Measurements from ENCODE around the gene EME2.
A peak's percentile ranks its signal among the peaks of the same experiment; 100 is the strongest.
"Not testable (repeated sequence)": the region's sequence is repeated elsewhere in the genome, so short reads cannot be mapped to it uniquely, and the experiment has no call there.

Gene EME2

GRCh38 chr16:1772362-1772907, at the start of gene EME2:
TSS of gene EME2 (plus strand) at chr16:1772810. CDS start at chr16:1773228, 418 bp downstream.
- DNase-seq (ENCODE audit: low read depth), result no peak

DNA sequence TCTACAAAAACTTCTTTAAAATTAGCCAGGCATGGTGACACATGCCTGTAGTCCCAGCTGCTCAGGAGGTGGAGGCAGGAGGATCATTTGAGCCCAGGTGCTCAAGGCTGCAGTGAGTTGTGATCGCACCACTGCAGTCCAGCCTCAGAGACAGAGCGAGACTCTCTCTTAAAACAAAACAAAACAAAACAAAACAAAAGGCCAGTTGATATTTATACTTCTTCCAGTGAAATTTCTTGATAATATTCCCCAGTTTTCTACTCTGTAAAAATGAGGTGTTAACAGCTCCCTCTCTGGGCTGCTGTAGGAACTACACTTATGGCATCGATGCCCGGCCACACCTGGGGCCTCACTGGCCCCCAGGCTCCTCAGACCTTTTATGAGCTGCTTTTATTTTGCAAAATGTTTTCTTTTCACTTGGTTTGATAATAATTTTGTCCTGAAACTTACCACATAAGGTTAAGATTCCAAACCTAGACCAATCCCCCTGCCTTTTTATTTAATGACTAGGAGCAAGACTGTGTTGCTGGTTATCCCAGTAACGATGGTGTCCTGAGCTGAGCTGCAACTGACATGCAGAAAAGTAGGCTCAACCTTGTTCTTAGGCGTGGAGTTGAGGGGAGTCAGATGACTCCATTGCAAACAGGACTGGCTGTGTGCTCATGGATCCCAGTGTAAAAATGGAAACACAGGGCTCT, 49.0 kb upstream of the EME2 start:
- no peak for DNase-seq (ENCODE audit: low read depth)

DNA sequence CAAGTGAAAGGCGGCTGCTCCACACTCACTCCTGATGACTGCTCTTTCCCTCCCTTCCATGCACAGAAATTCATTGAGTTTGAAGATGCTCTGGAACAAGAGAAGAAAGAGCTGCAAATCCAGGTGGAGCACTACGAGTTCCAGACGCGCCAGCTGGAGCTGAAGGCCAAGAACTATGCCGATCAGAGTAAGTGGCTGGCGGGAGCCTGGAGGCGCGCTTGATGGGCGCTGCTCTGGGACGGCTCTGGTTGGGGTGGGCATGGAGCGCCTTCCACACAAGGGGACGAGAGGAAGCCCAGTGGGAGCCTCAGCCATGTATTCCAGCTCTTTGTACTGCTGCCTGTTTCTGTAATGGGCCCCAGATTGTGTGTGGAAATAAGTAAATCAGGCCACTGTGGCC, 48.1 kb upstream of the EME2 start:
- DNase-seq (ENCODE audit: low read depth), result no peak

- no peak for DNase-seq (ENCODE audit: low read depth)
These were observed 45.7 kb upstream of the EME2 start for GRCh38 chr16:1726661-1727502.

- no peak for DNase-seq (ENCODE audit: low read depth)
These were observed 44.7 kb upstream of the EME2 start for GRCh38 chr16:1727651-1728624.

DNA sequence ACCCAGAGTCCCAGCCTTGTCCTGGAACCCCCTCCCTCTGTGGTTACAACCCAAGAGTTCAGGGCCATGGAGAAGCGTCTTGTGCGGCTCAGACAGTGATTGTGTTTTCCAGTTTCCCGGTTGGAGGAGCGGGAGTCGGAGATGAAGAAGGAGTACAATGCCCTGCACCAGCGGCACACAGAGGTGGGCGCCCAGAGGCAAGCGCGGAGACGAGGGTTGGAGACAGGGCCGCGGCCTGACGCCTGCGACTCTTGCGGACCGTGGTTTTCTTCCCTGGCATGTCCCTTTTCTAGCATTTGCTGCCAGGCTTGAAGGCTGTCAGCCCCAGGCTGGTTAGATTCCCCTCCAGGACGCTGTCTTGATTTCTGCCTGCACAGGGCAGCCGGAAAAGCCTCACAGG, 43.6 kb upstream of the EME2 start:
- no peak for DNase-seq (ENCODE audit: low read depth)

DNA sequence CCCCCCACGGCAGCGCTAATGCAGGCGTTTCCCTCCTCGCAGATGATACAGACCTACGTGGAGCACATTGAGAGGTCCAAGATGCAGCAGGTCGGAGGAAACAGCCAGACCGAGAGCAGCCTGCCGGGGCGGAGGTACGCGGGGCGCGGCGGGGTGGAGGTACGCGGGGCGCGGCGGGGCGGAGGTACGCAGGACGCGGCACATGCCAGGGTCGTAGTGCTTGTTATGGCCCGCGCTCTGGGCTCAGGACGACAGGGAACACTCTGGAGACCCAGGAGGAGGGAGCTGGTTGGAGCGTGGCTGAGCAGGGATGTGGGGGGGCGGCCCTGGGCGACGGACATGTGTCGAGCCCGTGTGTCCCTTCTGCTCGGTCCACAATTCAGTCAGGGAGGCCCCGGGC, 43.2 kb upstream of the EME2 start:
- no peak for DNase-seq (ENCODE audit: low read depth)

- DNase-seq (ENCODE audit: low read depth), result no peak
These were observed 41.5 kb upstream of the EME2 start for GRCh38 chr16:1731073-1731472.

GRCh38 chr16:1731603-1732002, 41.0 kb upstream of the EME2 start:
- DNase-seq (ENCODE audit: low read depth), result no peak

GRCh38 chr16:1732071-1732470, 40.5 kb upstream of the EME2 start:
- DNase-seq (ENCODE audit: low read depth), result no peak

- DNase-seq (ENCODE audit: low read depth), result not testable (repeated sequence)
These were observed 40.0 kb upstream of the EME2 start for GRCh38 chr16:1732551-1732987.

- no peak for DNase-seq (ENCODE audit: low read depth)
These were observed 38.5 kb upstream of the EME2 start for GRCh38 chr16:1734123-1734522.

DNA sequence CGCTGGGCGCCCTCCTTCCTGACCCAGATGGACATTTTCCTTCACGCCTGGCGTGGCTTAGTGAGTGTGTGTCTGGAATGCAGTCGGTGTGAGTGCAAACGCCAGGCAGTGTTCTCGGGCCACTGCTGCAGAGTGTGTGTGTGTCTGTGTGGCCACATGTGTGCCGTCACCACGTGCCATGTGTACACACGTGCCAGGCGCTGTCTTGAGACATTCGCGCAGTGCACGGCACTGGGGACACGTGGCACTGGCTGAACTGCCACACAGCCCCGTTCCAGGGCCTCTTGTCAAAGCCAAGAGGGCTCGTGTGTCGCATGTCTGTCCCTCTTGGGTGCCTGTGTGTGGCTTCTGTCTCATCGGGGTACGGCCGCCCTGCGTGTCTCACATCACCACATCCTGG, 37.8 kb upstream of the EME2 start:
- no peak for DNase-seq (ENCODE audit: low read depth)

- DNase-seq (ENCODE audit: low read depth), result no peak
These were observed 32.4 kb upstream of the EME2 start for GRCh38 chr16:1740234-1740633.

DNA sequence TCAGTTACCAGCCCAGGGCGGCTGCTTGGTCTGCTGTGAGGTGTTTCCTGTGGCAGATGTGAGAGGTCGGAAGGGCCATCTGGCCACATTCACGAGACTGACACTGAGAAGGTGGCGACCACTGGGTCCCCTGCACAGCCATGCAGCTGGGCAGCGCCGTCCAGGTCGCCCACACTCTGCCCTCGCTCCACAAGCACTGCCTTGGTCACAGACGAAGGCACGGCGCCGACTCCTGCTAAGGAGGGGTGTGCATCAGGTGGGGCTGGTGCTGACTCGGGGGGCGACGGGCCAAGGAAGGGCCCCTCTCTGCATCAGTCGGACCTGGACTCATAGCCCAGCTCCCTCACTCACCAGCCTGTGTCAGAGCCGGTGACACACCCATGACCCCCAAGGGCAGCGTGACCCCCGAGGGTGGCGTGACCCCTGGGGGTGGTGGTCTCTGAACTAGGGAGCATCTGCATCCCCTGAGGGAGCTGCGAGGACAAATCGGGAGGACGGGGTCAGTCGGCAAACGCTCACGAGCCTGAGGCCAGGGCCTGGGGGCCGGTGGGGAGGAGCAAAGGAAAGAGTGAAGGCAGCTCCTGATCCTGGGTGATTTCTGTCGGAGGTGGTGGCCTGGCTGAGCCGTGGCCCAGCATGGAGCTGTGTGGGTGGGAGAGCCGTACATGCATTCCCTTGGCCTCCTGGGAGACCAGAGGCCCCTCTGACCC, 31.7 kb upstream of the EME2 start:
- DNase-seq (ENCODE audit: low read depth), result no peak

DNA sequence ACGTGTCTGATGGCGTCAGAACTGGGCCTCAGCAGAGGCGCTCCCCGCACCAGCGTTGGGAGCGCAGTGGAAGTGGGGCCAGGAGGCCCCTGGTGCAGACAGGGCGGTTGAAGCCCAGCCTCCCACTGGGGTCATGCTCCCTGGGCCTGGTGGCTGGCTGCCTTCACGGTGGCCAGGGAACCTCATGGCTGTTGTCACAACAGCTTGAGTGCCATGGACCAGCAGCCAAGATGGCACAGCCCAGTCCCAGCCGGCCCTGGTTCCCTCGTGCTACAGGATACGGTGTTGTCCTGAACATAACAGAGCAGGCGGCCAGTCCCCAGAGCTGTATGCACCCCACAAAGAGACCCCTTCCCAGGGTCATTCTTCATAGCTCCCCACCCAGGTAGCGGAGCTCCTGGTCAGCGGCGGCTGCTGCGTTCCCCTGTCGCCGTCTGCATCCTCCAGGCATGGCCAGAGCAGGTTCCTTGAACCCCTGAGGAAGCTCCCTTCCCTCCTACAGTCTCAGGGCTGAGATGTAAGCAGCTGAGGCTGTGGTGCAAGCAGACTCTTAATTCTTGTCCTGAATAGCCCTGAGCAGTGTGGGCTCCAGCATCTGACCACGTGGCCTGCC, 31.0 kb upstream of the EME2 start:
- no peak for DNase-seq (ENCODE audit: low read depth)

DNA sequence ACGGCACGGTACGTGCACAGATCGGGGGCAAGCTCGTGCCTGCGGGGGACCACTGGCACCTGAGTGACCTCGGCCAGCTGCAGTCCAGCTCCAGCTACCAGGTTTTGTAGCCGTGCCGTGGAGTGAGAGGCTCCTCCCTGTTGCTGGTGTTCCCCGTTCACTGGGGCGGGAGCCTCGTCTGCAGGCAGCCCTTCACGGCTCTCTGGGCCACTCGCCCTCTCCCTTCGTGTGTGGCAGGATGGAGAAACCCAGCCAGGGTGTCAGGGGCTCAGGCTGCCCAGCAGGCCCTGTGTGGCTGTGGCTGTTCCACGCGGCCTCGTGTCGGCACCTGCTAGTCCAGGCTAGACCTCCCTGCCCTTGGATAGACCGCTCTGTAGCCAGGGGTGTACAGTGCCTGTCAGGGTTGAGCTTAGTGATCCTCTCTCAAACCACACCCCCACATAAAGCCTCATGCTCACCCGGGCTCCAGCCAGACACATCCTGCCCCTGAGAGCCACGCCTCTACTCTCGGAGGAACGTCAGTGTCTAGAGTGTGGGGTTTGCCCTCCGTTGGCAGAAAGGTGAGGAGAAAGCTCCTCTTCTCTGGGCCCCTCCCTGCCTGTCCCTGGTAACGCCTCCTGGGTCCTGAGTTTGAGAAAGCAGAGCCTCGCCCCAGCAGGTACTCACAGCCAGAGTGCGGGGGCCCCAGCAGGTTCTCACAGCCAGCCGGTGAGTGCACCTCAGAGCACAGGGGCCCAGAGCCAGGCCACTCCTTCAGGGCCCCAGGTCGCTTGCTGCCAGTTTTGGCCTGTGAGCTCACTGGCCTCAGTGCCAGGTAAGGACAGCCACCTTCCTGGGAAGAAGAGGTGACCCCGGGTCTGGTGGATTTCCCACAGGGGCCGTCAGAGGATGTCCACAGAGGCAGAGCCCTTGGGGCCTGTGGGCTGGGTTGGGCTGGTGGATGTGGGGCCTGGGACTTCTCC, 29.0 kb upstream of the EME2 start:
- no peak for DNase-seq (ENCODE audit: low read depth)

DNA sequence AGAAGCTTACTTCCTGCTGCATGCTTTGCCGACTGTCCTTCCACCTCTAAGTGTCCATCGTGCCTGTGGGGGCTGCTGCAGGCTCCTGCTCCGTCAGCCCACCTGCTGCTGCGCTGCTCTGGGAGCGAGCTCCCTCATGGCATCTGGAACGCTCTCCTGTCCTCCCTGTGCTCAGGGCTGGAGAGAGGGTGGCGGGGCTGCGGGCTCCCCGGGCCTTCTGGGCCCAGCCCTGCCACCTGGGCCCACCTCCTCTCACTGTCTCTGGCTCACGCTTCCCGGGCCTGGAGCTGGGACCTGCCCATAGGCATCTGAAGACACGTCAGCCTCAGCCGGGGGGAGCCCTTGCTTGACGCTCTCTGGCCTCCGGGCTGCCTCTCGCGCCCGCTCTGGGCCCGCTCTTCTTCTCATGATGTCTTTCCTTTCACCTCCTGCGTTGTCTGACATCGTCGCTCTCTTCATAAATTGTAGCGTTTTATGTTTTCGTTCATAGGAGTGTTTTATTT, 28.2 kb upstream of the EME2 start:
- no peak for DNase-seq (ENCODE audit: low read depth)

DNA sequence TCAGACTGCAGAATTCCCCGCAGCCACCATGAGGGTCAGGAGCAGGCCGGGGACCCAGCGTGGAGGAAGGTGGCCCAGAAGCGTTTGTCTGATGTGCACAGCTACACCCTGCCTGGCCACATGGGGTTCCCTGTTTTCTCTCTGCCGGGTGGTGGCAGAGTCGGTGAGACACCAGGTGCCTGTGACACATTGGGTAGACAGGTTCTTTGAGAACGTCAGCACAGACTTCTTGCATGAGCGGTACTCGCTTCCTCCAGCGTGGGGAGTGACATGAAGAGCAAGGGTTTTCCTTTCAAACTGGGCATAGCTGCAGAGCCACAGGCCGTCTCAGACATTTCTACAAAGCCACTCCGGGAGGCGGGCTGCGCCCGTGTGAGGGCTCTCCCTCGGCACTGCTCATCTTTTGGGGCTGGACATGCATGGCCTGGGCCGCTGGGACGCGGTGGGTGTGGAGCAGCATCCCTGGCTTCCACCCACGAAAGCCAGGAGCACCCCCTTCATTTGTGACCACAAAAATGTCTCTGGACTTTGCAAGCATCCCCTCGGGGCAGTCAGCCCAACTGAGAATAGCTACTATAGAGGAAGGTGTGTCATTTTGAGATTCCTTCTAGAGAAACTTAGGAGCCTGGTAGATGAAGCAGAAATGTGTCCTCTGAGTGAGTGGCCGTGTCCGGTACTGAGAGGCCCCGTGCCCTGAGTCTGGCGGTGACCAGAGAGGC, 27.3 kb upstream of the EME2 start:
- peak; percentile 38 for DNase-seq (ENCODE audit: low read depth)
